GM23338 (cell line): Measurements from ENCODE around the gene PRKAG1. TPM values are rescaled to one million over a fixed set of nuclear protein-coding genes. Genes with fewer than 3 reads are reported as not detected.
A peak's percentile ranks its signal among the peaks of the same experiment; 100 is the strongest.

Experiments used
- ATAC-seq: fragments of 200-7000 bp; cut with Tn5 transposase; 3 replicates; pipeline ENCODE4 v1.9.1; 2020
- DNase-seq: peaks from one replicate; pipeline ENCODE4 v3.0.0-alpha.2; 2015; ENCODE audit warnings: low spot score
- H2AFZ ChIP-seq: fragments of 200-600 bp; sonication (generic); 2 replicates; pipeline ENCODE4 v1.8.0; 2016; ENCODE audit warnings: antibody characterized with exemption, mild to moderate bottlenecking, moderate library complexity
- H3F3A ChIP-seq: fragments of 200-600 bp; sonication (generic); replicated peaks from 2 replicates; pipeline ENCODE4 v1.8.0; 2017; ENCODE audit warnings: antibody characterized with exemption, mixed run types, low read depth
- H3K27ac ChIP-seq: fragments of 200-600 bp; sonication (generic); 2 replicates; pipeline ENCODE4 v1.6.1; 2016; ENCODE audit warnings: low read depth
- H3K27me3 ChIP-seq: fragments of 200-600 bp; sonication (generic); 2 replicates; pipeline ENCODE4 v1.8.0; 2016; ENCODE audit warnings: mild to moderate bottlenecking, mixed run types, moderate library complexity; ENCODE audit not compliant: insufficient read depth
- H3K36me3 ChIP-seq: fragments of 200-600 bp; sonication (generic); 2 replicates; pipeline ENCODE4 v1.8.0; 2016; ENCODE audit warnings: mild to moderate bottlenecking; ENCODE audit not compliant: insufficient read depth
- H3K4me1 ChIP-seq: fragments of 200-600 bp; sonication (generic); 2 replicates; pipeline ENCODE4 v1.8.0; 2016; ENCODE audit warnings: mild to moderate bottlenecking, moderate library complexity; ENCODE audit not compliant: insufficient read depth
- H3K4me2 ChIP-seq: fragments of 200-600 bp; sonication (generic); 2 replicates; pipeline ENCODE4 v1.7.1; 2017; ENCODE audit warnings: mixed run types
- H3K4me3 ChIP-seq: fragments of 200-600 bp; sonication (generic); 2 replicates; pipeline ENCODE4 v1.6.1; 2016; ENCODE audit warnings: mixed run types
- H3K79me2 ChIP-seq: fragments of 200-600 bp; sonication (generic); replicated peaks from 2 replicates; pipeline ENCODE4 v1.8.0; 2017; ENCODE audit warnings: mild to moderate bottlenecking; ENCODE audit not compliant: insufficient read depth
- H3K9me2 ChIP-seq: fragments of 200-600 bp; sonication (generic); 2 replicates; pipeline ENCODE4 v1.8.0; 2017; ENCODE audit not compliant: insufficient read depth
- H4K20me1 ChIP-seq: fragments of 200-600 bp; sonication (generic); replicated peaks from 2 replicates; pipeline ENCODE4 v1.8.0; 2017; ENCODE audit warnings: mild to moderate bottlenecking; ENCODE audit not compliant: insufficient read depth
- H3K27ac Mint-ChIP-seq: 2 replicates; pipeline ENCODE4 v1.8.0; 2020; ENCODE audit warnings: inconsistent platforms, mild to moderate bottlenecking, moderate library complexity, mixed read lengths
- H3K27me3 Mint-ChIP-seq: 3 replicates; pipeline ENCODE4 v1.8.0; 2022; ENCODE audit warnings: low read depth, mild to moderate bottlenecking, moderate library complexity, mixed read lengths, inconsistent platforms; ENCODE audit not compliant: insufficient read depth, poor library complexity
- H3K36me3 Mint-ChIP-seq: 3 replicates; pipeline ENCODE4 v1.8.0; 2021; ENCODE audit warnings: low read depth, mild to moderate bottlenecking, inconsistent platforms, moderate library complexity, mixed read lengths
- H3K4me1 Mint-ChIP-seq: 3 replicates; pipeline ENCODE4 v1.8.0; 2020; ENCODE audit warnings: mild to moderate bottlenecking, inconsistent platforms, mixed read lengths
- H3K4me3 Mint-ChIP-seq: 3 replicates; pipeline ENCODE4 v1.8.0; 2021; ENCODE audit warnings: moderate library complexity, mild to moderate bottlenecking, inconsistent platforms, mixed read lengths
- H3K9me3 Mint-ChIP-seq: 3 replicates; pipeline ENCODE4 v1.8.0; 2020; ENCODE audit warnings: moderate library complexity, mild to moderate bottlenecking, inconsistent platforms, mixed read lengths
- EZH2 ChIP-seq: fragments of 200-600 bp; sonication (generic); IDR thresholded peaks from one replicate; pipeline ENCODE4 v1.8.0; 2017; ENCODE audit warnings: antibody characterized with exemption, mild to moderate bottlenecking, low read depth; ENCODE audit not compliant: unreplicated experiment
- REST ChIP-seq: IDR thresholded peaks from one replicate; pipeline ENCODE4 v1.6.1; 2018; ENCODE audit warnings: antibody characterized with exemption; ENCODE audit not compliant: unreplicated experiment
- ZNF462 ChIP-seq: fragments of 250-450 bp; sonication (Bioruptor Pico); IDR thresholded peaks from 2 replicates; pipeline ENCODE4 v1.5.0; 2020; ENCODE audit warnings: mild to moderate bottlenecking, moderate library complexity
- polyA plus RNA-seq: library from polyadenylated mRNA; unstranded; fragments of >200 nt; fragmentation: Nextera tagmentation; extraction: Ambion mirVana; gene quantifications from 2 replicates; pipeline ENCODE4 v1.2.1, GENCODE V29; 2016
- total RNA-seq: library from RNA; depleted of rRNA; stranded (reverse); fragments of >200 nt; shearing (Covaris generic); gene quantifications from 2 replicates; pipeline ENCODE4 v1.2.3, GENCODE V29; 2014
- TF ChIP-seq, protein P1 (sequence below): IDR thresholded peaks from 2 replicates; pipeline ENCODE4 v1.6.1; 2016; ENCODE audit warnings: antibody characterized with exemption
- TF ChIP-seq, protein P2 (sequence below), 2 experiments: fragments of 200-600 bp in 1 of 2; sonication (generic) in 1 of 2; conservative IDR thresholded peaks; 2 replicates each; pipeline versions ENCODE4 v1.5.1 to v1.6.1; 2016 to 2017; ENCODE audit warnings: antibody characterized with exemption in 2 of 2, low read depth in 2 of 2, mild to moderate bottlenecking in 2 of 2, moderate library complexity in 1 of 2

Gene PRKAG1
- total and polyA plus RNA-seq, 2 experiments from 2014 or later, result 19.9 to 35.4 TPM

GRCh38 chr12:48973531-48973930, 45.0 kb downstream of the PRKAG1 start:
- Histone ChIP-seq H3K4me1 (peaks cover 30% of the 10 kb centered on the region), H3K27me3 (peaks cover 100% of the 10 kb centered on the region), H3K4me3 (no peak overlapping the region), H3K27ac (no peak overlapping the region), H2AFZ (no peak overlapping the region), H3K36me3 (no peaks in the 10 kb centered on the region), H4K20me1 (peaks cover 22% of the 10 kb centered on the region), H3K79me2 (no peaks in the 10 kb centered on the region), H3K9me2 (no peaks in the 10 kb centered on the region), H3F3A (peaks cover 15% of the 10 kb centered on the region; the same call in 1 of the 2 replicates), H3K4me2 (no peak overlapping the region)
- Mint-ChIP-seq H3K36me3 (no peaks in the 10 kb centered on the region; the same call in 1 of the 3 replicates), H3K27ac (no peak overlapping the region), H3K4me3 (no peak overlapping the region; the same call in 1 of the 3 replicates), H3K9me3 (no peaks in the 10 kb centered on the region; the same call in 2 of the 3 replicates), H3K27me3 (peaks cover 100% of the 10 kb centered on the region), H3K4me1 (peaks cover 38% of the 10 kb centered on the region)
- DNase-seq (no peak), ATAC-seq (no peak)
- TF ChIP-seq, protein P1, sequence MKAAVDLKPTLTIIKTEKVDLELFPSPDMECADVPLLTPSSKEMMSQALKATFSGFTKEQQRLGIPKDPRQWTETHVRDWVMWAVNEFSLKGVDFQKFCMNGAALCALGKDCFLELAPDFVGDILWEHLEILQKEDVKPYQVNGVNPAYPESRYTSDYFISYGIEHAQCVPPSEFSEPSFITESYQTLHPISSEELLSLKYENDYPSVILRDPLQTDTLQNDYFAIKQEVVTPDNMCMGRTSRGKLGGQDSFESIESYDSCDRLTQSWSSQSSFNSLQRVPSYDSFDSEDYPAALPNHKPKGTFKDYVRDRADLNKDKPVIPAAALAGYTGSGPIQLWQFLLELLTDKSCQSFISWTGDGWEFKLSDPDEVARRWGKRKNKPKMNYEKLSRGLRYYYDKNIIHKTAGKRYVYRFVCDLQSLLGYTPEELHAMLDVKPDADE, result no peak
- TF ChIP-seq, protein P2, sequence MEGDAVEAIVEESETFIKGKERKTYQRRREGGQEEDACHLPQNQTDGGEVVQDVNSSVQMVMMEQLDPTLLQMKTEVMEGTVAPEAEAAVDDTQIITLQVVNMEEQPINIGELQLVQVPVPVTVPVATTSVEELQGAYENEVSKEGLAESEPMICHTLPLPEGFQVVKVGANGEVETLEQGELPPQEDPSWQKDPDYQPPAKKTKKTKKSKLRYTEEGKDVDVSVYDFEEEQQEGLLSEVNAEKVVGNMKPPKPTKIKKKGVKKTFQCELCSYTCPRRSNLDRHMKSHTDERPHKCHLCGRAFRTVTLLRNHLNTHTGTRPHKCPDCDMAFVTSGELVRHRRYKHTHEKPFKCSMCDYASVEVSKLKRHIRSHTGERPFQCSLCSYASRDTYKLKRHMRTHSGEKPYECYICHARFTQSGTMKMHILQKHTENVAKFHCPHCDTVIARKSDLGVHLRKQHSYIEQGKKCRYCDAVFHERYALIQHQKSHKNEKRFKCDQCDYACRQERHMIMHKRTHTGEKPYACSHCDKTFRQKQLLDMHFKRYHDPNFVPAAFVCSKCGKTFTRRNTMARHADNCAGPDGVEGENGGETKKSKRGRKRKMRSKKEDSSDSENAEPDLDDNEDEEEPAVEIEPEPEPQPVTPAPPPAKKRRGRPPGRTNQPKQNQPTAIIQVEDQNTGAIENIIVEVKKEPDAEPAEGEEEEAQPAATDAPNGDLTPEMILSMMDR (conservative IDR thresholded peaks at IDR 0.05; ENCODE audit: low read depth in 2 of 2), result no peak
- TF ChIP-seq EZH2 (peak; percentile 60), ZNF462 (CRISPR knock-in tag) (no peak), REST (no peak)
